HepG2 (cell line): Measurements from ENCODE around the gene ARHGAP5. TPM values are rescaled to one million over a fixed set of nuclear protein-coding genes. Genes with fewer than 3 reads are reported as not detected.

Experiments
- KAT7 ChIP-seq: IDR thresholded peaks from 2 replicates; pipeline ENCODE4 v1.6.1; 2018; ENCODE audit warnings: borderline replicate concordance, missing compliant biosample characterization
- KDM3A ChIP-seq: IDR thresholded peaks from 2 replicates; pipeline ENCODE4 v1.6.1; 2018; ENCODE audit warnings: low read depth, missing compliant biosample characterization
- MAFK ChIP-seq, 2 experiments: IDR thresholded peaks in 1 of 2; conservative IDR thresholded peaks in 1 of 2; 2 replicates each; pipeline ENCODE4 v1.6.1; 2011; ENCODE audit warnings: improper control_type of control experiment in 2 of 2, low read length in 2 of 2
- NFYB ChIP-seq: sonication (generic); formaldehyde crosslinking; IDR thresholded peaks from 2 replicates; pipeline ENCODE4 v1.4.0; 2020; ENCODE audit warnings: missing genetic modification reagents
- NRL ChIP-seq: sonication (generic); formaldehyde crosslinking; IDR thresholded peaks from 2 replicates; pipeline ENCODE4 v1.5.0; 2020; ENCODE audit warnings: missing genetic modification reagents, mild to moderate bottlenecking, moderate library complexity, borderline replicate concordance
- PRMT3 ChIP-seq: sonication (generic); formaldehyde crosslinking; IDR thresholded peaks from 2 replicates; pipeline ENCODE4 v1.8.1; 2022; ENCODE audit warnings: low read depth, mild to moderate bottlenecking, moderate library complexity, missing genetic modification reagents, borderline replicate concordance
- TRIM22 ChIP-seq: fragments of 450-650 bp; IDR thresholded peaks from 2 replicates; pipeline ENCODE4 v1.6.1; 2017
- ZBTB2 ChIP-seq: sonication (generic); formaldehyde crosslinking; IDR thresholded peaks from 2 replicates; pipeline ENCODE4 v1.8.0; 2022; ENCODE audit warnings: low read depth, missing genetic modification reagents
- ZBTB25 ChIP-seq: IDR thresholded peaks from 2 replicates; pipeline ENCODE4 v1.6.1; 2018; ENCODE audit warnings: missing genetic modification reagents
- ZNF572 ChIP-seq: sonication (generic); formaldehyde crosslinking; IDR thresholded peaks from 2 replicates; pipeline ENCODE4 v1.5.1; 2020; ENCODE audit warnings: mild to moderate bottlenecking, missing genetic modification reagents
- ZNF577 ChIP-seq: sonication (generic); formaldehyde crosslinking; IDR thresholded peaks from 2 replicates; pipeline ENCODE4 v1.4.0; 2020; ENCODE audit warnings: mild to moderate bottlenecking, low read depth, missing genetic modification reagents, borderline replicate concordance
- polyA plus RNA-seq, 8 experiments: library from polyadenylated mRNA; depleted of rRNA in 3 of 8; stranded (reverse) in 7 of 8; unstranded in 1 of 8; fragments of >200 nt; fragmentation: Illumina TruSeq in 4 of 8; extraction: Trizol in 4 of 8; gene quantifications; 2 replicates each; pipeline versions ENCODE4 v1.2.1 to v1.2.3, GENCODE V29; 2011 to 2016; ENCODE audit warnings: low read depth in 4 of 8, missing spikeins in 1 of 8, mixed read lengths in 1 of 8; ENCODE audit not compliant: insufficient read depth in 1 of 8
- total RNA-seq, 5 experiments: library from RNA; depleted of rRNA; stranded (reverse); fragments of >200 nt; fragmentation: Illumina TruSeq; extraction: Trizol; gene quantifications; 2 replicates each; pipeline ENCODE4 v1.2.3, GENCODE V29; 2016; ENCODE audit warnings: low read depth in 1 of 5
- TF ChIP-seq, protein P1 (sequence below): sonication (generic); formaldehyde crosslinking; IDR thresholded peaks from 2 replicates; pipeline ENCODE4 v1.5.0; 2020; ENCODE audit warnings: mild to moderate bottlenecking, missing genetic modification reagents
- TF ChIP-seq, protein P2 (sequence below): sonication (generic); formaldehyde crosslinking; IDR thresholded peaks from 2 replicates; pipeline ENCODE4 v1.5.1; 2020; ENCODE audit warnings: missing genetic modification reagents, mild to moderate bottlenecking, borderline replicate concordance
- TF ChIP-seq, protein P3 (sequence below): sonication (generic); formaldehyde crosslinking; IDR thresholded peaks from 2 replicates; pipeline ENCODE4 v1.5.0; 2020; ENCODE audit warnings: mild to moderate bottlenecking, missing genetic modification reagents, borderline replicate concordance

Gene ARHGAP5
- total and polyA plus RNA-seq, 2 of the 13 experiments (the other 11 are each of a cell fraction or from before 2014, with no cell fraction given), result 33.7 to 144 TPM

DNA sequence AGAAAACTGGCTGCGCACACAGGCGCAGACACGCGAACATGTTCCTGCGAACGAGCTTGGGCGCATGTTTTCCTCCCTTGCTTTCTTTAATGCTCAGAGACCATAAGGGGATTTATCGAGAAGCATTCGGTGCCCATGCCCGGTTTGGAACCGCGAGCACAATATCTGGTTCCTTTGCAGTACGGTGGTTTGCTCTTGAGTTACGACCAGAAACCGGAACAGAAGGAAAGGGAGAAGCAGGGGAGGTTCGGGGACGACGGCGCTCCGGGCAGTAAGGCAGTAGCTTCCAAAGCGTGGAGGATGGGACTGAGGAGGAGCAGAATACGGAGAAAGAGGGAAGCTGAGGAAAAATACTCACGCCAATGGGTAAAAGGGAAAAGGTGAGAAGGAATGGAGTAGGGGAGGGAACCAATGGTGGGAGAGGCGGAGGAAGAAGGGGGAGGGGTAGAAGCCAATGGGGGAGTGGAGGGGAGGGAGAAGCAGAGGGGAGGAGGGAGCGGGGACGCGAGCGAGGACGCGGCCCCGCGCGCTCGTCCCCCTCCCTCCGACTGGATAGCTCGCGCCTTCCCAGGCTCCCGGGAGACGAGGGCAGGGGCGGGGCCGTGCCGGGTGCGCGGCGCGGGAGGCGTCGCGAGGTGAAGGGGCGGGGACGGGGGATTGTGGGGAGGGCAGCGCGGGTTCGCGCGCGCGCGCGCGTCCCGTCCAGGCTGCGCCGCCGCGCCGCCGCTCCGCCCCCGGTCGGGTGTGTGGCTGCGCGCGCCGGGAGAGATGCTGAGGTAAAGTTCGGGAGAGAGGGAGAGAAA, 625 bp upstream of the ARHGAP5 start (continued):
- TF ChIP-seq TRIM22 (no peak; the same call in 1 of the 2 replicates), ZNF572 (0 out of 2 replicates have a peak, but pooled peaks have one; percentile 79), KAT7 (peak; percentile 92), KDM3A (no peak; the same call in 1 of the 2 replicates), ZBTB2 (CRISPR knock-in tag) (peak; percentile 72; the same call in 1 of the 2 replicates), ZBTB25 (CRISPR knock-in tag) (peak; percentile 29), MAFK (conservative IDR thresholded peaks at IDR 0.05 in 1 of 2, IDR thresholded peaks at IDR 0.05 in 1 of 2; ENCODE audit: low read length in 2 of 2) (no peak), NFYB (CRISPR knock-in tag) (no peak; the same call in none of the 2 replicates), PRMT3 (CRISPR knock-in tag) (no peak), ZNF577 (CRISPR knock-in tag) (0 out of 2 replicates have a peak, but pooled peaks have one; percentile 71), NRL (CRISPR knock-in tag) (peak; percentile 11)
- TF ChIP-seq, protein P1, sequence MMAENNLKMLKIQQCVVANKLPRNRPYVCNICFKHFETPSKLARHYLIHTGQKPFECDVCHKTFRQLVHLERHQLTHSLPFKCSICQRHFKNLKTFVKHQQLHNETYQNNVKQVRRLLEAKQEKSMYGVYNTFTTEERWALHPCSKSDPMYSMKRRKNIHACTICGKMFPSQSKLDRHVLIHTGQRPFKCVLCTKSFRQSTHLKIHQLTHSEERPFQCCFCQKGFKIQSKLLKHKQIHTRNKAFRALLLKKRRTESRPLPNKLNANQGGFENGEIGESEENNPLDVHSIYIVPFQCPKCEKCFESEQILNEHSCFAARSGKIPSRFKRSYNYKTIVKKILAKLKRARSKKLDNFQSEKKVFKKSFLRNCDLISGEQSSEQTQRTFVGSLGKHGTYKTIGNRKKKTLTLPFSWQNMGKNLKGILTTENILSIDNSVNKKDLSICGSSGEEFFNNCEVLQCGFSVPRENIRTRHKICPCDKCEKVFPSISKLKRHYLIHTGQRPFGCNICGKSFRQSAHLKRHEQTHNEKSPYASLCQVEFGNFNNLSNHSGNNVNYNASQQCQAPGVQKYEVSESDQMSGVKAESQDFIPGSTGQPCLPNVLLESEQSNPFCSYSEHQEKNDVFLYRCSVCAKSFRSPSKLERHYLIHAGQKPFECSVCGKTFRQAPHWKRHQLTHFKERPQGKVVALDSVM (CRISPR knock-in tag), result 0 out of 2 replicates have a peak, but pooled peaks have one; percentile 39
- TF ChIP-seq, protein P2, sequence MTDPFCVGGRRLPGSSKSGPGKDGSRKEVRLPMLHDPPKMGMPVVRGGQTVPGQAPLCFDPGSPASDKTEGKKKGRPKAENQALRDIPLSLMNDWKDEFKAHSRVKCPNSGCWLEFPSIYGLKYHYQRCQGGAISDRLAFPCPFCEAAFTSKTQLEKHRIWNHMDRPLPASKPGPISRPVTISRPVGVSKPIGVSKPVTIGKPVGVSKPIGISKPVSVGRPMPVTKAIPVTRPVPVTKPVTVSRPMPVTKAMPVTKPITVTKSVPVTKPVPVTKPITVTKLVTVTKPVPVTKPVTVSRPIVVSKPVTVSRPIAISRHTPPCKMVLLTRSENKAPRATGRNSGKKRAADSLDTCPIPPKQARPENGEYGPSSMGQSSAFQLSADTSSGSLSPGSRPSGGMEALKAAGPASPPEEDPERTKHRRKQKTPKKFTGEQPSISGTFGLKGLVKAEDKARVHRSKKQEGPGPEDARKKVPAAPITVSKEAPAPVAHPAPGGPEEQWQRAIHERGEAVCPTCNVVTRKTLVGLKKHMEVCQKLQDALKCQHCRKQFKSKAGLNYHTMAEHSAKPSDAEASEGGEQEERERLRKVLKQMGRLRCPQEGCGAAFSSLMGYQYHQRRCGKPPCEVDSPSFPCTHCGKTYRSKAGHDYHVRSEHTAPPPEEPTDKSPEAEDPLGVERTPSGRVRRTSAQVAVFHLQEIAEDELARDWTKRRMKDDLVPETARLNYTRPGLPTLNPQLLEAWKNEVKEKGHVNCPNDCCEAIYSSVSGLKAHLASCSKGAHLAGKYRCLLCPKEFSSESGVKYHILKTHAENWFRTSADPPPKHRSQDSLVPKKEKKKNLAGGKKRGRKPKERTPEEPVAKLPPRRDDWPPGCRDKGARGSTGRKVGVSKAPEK (CRISPR knock-in tag), result peak; percentile 99
- TF ChIP-seq, protein P3, sequence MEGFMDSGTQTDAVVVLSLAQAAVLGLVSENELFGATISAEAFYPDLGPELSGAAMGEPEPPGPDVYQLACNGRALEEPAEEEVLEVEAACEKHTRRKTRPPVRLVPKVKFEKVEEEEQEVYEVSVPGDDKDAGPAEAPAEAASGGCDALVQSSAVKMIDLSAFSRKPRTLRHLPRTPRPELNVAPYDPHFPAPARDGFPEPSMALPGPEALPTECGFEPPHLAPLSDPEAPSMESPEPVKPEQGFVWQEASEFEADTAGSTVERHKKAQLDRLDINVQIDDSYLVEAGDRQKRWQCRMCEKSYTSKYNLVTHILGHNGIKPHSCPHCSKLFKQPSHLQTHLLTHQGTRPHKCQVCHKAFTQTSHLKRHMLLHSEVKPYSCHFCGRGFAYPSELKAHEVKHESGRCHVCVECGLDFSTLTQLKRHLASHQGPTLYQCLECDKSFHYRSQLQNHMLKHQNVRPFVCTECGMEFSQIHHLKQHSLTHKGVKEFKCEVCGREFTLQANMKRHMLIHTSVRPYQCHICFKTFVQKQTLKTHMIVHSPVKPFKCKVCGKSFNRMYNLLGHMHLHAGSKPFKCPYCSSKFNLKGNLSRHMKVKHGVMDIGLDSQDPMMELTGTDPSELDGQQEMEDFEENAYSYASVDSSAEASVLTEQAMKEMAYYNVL (CRISPR knock-in tag), result 0 out of 2 replicates have a peak, but pooled peaks have one; percentile 72
